ENCODE results near the gene FLNB.
"Not testable (repeated sequence)": the region's sequence is repeated elsewhere in the genome, so short reads cannot be mapped to it uniquely, and the experiment has no call there.

FLNB gene

DNA sequence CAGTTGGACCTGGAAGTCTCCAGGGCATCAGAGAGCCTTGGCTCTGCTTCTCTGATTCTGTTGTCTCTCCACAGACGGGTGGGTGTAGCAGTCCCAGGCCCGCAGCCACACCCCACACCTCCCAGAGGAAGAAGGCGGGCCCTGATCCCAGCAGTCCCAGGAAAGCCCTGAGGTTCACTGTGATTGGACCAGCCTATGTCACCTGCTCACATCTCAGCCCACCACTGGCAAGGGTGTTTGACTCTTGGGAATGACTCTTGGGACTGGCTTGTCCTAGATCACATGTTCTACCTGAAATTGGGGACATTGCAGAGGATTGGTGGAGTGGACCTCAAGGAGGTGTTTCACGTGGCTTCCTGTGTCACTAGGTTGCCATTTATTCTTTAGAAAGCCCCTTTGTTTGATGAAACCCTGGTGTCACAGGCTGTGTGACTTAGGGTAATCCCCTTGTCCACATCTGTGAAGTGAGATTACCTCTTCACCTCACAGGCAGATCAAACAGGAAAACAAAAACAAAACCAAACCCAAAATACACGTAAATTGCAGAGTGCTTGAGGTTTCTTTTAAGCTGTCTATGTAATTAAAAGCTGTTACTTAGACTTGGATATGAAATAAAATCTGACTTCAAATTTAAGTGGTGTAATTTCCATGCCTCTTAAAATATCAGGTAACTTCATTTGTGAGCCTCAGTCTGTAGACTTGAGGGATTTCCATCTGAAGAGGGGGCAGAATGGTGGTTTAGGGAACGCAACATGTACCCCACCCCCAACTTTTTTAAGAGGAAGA lies 26.7 kb downstream of the FLNB start:
- DNase-seq, result peak; percentile 75

DNA sequence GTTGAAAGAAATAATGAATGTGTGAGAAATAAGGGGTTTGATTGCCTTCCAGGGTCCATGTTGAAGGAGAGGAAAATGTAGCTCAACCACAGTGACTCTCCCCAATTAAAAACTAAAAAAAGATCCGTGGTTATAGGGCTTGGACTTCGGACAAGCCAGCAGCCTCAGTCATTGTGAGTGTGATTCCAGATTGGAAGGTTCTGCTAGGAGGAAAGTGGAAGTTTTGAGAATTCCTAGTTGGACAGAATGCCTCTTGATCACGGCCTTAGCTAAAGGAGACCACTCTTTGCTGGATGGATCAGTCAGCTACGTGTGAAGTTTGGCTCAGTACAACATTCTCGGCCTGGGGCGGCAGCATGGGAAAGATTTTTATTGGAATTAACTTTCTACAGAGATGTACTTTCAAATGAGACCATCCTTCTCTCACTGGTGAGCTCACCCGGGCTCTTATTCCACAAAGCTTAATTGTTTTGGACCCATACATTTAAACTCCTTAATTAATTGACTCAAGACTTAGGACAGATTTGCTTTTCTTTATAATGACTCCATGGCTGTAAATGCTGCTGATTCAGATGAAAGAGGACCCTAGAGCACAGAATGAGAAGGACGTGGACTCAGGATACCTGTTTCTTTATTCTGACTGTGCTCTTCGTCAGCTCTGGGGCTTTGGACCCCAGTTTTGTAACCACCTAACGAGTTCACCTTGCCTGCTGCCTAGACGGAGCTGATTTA lies 27.5 kb downstream of the FLNB start:
- DNase-seq, result no peak

DNA sequence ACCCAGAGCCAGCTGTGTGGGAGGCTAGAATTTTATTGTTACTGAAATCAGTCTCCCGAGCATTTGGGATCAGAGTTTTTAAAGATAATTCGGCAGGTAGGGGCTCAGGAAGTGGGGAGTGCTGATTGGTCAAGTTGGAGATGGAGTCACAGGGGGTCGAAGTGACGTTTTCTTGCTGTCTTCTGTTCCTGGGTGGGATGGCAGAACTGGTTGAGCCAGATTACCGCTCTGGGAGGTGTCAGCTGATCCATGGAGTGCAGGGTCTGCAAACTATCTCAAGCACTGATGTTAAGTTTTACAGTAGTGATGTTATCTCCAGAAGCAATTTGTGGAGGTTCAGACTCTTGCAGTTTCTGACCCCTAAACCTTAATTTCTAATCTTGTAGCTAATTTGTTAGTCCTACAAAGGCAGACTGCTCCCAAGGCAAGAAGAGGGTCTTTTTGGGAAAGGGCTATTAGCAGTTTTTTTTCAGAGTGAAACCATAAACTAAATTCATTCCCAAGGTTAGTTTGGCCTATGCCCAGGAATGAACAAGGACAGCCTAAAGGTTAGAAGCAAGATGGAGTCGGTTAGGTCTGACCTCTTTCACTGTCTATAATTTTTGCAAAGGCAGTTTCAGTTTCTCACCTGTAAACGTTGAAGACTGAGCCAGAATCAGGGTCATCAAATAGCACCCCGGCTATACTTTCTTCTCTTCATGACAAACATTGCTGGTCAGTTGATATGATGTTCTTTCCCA lies 28.2 kb downstream of the FLNB start:
- no peak for DNase-seq

DNA sequence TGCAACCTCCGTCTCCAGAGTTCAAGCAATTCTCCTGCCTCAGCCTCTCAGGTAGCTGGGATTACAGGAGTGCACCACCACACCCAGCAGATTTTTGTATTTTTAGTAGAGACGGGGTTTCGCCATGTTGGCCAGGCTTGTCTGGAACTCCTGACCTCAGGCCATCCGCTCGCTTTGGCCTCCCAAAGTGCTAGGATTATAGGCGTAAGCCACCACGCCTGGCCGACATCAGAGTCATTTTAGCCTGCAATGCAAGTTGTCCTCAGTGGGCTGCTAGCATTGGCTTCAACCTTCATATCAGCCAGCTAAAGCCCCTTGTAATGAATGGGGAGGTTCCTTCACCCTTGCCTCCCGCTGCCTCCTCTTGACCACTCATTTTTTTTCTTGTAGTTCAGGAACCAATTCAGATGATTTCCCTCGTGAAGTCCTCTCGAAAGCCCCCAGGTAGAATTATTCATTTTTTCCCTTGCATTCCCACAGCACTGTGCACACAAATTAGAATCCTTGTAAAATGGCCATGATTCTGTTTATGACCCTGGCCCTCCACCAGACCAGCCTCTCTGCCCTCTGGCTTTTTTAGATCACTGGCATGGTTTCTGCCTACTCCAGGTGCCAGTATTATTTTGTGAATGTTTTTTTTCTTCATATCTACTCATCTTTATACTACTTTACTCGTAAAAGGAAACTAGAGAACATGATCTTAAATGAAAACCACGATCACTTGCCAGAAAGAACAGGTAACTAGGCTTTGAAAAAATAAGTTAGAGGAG lies 29.1 kb downstream of the FLNB start:
- no peak for DNase-seq

DNA sequence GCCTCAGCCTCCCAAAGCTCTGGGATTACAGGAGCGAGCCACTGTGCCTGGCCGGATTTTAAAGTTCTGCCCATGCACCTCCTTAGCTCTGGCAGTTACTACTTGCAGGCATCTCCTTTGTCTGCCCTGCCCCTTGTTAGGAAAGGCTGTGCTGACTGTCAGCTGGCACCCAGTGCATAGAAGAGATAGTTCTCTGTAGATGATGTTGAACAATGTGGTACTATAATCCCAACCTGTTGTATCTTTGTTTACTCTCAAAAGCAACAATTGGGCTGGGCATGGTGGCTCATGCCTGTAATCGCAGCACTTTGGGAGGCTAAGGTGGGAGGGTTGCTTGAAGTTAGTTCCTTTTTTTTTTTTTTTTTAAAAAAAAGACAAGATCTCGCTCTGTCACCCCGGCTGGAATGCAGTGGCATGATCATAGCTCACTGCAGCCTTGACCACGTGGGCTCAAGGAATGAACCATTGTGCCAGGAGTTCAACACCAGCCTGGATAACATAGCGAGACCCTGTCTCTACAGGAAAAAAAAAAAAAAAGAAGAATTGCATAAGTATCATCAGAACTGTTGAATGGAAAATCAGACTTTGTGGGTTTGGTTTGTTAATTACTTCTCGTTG lies 30.6 kb downstream of the FLNB start:
- no peak for DNase-seq

DNA sequence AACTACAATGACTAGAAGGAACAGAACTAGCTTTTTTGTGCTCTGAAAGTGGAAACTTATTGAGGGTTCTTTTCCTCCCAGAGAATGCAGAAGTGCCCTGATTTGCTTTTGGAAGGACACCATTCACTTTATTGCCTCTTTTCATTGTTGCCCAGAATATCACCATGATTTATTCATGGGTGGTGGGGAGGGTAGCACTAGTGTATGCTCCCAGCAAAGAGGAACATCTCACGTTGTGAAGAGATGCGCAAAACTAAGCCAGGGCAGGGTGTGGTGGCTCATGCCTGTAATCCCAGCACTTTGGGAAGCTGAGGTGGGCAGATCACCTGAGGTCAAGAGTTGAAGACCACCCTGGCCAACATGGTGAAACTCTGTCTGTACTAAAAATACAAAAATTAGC lies 31.4 kb downstream of the FLNB start:
- no peak for DNase-seq

DNA sequence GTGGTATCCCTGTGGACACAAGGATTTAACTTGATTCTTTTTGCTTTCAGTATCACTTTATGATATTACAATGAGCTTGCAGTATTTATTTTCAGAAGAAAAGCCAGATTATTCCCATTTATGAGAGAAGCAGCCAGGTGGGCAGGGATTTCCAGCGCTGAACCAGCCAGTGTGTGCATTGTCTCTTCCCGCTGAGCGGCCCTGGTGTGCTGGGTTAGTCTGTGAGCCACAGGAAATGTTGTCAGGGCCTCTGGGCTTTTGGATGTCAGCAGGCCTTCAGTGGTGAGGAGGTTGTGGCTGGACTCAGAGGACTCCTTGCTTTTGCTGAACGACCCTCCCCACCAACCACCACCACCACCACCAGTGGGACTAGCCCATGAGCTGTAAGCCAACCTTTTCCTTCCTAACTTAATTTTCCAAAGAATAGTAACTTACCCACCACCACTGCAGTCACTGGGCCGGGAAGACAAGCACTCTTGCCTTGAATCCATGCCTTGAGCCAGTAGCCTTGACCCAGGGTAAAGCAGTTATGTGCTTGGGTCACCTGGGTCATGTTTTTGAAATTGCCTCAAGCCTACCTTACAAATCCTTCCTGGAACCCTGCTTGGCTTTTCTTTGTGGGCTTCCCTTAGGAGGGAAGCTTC lies 33.1 kb downstream of the FLNB start:
- no peak for DNase-seq

DNA sequence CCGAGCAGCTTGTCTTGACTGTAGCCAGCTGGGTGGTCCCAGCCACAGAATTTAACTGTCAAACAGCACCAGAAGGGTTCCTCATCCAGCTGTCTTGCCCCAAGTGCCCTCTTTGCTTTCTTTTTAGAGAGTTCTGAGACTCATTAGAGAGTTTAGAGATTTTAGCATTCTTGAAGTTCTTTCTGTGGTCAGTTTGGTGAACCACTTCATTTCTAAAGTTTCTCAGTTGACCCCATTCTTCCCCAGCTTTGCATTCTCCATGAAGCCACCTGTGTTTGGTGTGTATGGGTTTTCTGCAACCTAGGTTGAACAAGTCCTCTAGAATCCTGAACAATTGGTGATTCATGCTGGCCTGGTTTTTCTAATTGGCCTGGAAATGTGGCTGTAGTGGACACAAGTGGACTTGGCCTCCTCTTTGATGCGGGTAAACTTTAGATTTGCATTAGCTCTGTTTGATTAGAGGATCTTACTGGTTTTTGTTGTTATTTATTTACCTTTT lies 33.7 kb downstream of the FLNB start:
- DNase-seq, result no peak

DNA sequence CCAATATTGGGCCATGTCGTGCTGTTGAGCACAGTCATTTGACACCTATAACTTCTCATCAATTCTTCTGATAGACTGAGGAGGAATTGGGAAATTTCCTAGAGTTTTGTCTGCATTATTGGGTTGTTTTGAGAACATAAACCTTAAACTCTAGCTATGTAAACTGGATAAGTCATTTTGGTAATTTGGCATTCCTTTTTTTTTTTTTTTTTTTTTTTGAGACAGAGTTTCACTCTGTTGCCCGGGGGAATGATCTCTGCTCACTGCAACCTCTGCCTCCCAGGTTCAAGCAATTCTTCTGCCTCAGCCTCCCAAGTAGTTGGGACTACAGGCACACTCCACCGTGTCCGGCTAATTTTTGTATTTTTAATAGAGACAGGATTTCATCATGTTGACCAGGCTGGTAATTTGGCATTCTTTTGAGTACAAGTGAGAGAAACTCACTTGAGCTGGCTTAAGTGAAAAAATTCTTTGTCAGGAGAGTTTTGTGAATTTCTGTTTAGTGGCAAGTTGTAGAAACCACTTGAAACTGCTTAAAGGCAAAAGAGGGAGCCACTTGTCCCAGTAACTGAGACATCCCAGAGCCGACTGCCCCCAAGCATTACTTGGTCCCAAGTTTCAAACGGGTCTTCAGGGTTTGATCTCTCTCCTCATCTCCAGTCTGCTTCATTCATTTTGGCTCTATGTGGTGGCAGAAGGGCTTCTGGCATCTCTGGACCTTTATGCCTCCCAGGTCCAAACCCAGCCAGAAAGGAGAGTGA lies 34.9 kb downstream of the FLNB start:
- no peak for DNase-seq

DNA sequence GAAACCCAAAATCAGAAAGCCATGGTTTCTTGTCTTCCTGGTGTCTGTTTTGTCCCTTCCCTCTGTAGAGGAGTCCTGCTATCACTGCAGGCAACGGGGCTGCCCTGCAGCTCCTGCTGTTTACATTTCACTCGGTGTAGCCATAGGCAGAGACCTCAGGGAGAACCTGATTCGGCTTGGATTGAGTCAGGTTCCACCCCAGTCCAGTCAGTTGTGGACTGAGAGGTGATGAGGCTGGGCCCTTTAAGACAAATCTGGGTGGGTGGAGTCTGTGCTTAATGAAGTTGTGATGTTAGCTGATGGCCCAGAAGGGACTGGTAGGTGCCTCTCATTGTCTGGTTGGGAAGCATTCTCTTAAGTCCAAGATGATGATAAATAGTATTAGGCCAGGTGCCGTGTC lies 35.7 kb downstream of the FLNB start:
- no peak for DNase-seq

DNA sequence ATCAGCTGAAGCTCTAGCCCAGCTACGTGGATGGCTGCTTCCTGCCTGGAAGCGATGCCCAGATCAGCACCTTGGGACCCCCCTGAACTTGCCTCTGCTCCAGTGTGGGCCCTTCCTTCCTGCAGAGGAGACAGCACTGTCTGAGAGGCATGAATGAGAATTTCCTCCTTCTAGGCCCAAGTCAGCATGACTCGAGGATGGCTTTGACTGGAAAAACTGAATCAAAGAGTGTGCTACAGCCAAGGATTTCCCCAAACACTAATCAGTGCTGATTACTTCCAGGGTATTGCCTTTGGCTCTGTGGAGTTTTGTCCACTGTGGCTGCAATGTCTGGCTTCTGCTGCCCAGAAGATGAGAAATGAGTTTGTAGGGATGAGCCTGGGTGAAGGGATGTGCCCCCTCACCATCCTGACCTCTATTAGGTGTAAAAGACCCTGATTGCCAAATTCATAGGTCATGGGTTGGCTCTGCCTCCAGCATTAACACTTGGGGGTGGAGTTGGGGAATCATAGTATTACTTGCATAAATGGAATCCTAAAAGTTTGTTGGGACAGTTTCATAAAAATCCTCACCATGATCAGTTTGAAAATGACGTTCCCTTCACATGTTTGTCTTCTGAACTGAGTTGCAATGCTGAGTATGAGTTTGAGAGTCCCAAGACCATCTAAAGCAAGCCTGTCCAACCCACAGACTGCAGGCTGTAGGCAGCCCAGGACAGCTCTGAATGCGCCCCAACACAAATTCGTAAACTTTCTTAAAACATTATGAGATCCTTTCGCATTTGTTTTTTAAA lies 36.7 kb downstream of the FLNB start:
- no peak for DNase-seq

DNA sequence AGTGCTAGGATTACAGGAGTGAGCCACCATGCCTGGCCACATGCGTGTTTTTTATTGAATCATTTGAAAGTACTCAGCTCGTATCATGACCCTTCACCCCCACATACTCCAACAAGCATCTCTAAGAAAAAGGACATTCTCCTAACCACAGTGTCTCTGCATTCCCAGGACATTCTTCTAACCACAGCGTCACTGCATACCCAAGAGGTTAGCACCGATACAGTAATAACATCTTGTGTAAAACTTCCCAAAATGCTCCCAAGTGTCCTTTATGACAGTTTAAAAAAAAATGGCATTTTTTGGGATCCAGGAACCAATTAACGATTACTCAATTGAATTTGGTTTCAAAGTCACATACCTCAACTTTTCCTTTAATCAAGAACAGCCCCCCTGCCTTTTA lies 39.6 kb downstream of the FLNB start:
- no peak for DNase-seq

DNA sequence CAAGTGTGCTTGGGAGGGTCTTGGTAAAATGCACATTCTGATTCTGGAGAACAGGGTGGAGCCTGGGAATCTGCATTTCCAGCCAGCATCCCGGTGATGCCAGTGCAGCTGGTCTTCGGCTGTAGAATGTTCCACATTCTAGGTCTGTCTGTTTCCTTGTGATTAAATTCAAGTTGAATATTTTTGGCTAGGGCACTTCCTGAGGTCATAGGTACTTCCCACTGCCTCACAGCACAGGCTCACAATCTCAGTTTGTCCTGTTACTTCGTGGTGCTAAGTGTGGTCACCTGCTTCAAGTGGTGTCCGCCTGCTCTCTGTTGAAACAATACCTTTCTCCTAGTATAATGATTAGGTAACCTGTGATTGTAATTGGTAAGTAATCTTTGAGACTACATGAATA lies 40.1 kb downstream of the FLNB start:
- DNase-seq, result no peak

DNA sequence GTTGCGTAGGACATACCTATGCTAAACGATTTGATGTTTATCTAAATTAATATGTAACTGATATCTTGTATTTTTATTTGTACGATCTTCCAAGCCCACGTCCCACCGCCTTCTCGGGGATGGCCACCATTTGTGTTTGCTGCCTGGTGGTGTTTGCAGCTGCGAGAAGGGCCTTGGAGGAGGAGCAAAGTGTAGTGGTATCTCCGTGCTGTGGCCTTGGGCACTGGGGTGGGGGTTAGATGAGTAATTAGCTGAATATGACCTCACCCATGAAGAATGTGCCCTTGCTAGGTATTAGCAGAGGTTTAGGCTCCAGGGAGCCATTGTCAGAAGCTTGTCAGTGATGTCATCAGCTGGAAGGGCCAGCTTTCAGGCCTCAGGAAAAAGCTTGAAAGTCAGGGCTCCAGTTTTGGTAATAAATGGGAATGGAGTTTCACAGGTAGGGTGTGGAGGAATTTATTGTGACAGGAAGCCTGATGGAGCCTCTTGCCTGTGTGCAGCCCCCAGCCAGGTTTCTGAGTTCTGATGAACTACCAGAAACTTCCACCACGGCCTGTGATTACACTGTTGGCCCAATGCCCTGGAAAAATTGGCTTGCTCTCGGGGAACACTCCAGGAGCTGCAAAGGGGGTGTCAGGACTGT lies 41.0 kb downstream of the FLNB start:
- no peak for DNase-seq

DNA sequence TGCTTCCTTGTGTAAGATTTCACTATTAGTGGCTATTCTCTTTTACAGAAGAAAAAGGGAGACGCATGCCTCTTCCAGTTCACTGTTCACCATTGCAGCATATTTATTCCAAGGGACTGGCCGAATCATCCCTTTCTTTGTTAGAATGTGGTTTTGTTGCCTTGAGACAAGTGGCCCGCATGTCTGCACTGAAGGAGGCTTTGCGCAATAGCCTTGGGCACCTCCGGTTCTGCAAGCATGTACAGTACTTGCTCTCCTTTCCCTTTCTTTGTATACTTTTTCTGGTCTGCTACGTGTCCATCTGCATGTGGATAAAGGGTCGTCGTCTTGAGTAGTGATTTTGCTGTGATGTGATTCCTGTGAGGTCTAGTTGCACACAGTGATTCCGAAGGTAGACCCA lies 43.0 kb downstream of the FLNB start:
- DNase-seq, result no peak

DNA sequence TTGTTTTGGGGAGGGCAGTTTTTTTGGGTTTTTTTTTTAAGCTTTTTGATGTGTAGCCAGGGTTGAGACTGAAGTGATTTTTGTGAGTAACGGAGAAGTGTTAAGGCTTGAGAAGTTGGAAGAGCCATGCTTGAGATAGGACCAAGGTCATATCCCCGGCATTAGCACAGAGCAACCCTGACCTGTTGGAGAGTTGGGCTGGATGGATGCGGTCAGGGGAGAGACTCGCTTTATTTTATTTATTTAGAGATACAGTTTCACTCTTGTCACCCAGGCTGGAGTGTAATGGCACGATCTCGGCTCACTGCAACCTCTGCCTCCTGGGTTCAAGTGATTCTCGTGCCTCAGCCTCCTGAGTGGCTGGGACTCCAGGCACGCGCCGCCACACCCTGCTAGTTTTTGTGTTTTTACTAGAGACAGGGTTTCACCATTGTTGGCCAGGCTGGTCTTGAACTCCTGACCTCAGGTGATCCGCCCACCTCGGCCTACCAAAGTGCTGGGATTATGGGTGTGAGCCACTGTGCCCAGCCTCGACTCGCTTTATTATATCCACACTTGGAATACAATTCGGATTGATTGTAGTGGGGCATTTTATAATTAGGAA lies 43.5 kb downstream of the FLNB start:
- DNase-seq, result not testable (repeated sequence)

DNA sequence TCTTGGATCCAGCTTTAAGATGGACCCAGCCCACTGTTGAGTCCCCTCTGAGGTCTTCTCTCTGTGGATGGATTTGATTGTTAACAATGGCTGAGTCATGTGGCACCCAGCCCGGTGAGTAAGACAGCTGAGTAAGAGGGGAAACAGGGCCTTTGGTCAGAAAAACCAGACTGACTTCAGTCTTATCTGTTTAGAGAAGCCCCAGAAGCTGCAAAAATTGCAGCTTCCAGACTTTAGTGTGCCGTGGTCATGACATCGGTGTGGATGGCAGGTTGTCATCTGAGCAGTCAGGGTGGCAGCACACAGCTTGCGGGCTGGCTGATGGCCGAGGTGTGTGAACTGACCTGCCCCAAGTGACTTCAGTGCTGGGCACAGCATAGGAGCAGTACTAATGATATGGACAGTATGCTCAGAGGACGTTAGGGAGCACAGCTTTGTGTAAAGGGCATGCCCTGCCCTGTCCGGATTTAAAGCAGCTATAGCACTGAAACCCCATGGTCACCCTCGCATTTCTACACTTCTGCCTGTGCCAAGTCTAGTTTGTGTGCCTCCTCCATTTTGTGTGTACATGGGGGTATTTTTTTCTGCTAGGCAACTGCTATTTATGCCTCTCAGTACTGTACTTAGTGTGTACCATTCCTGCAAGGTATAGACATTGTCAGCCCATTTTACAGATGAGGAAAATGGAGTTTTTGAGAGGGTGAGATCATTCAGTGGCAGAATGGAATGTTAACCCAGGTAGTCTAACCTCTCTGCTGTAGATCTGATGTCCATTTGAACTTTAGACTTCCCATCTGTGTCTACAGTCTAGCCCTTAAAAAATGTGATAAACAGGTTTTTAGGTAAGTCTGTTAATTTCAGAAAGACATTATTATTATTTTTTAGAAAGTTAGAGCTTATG lies 44.4 kb downstream of the FLNB start:
- DNase-seq, result no peak

DNA sequence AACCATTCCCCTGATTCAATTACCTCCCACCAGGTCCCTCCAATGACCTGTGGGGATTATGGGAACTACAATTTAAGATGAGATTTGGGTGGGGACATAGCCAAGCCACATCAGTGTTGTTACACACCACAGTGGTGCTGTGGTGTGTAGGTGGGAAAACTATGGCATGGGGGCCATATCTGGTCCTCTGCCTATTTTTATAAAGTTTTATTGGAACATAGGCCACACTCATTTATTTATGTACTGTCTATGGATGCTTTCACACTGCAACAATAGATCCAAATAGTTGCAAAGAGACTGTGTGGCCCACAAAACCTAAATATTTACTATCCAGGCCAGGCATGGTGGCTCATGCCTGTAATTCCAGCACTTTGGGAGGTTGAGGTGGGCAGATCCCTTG lies 46.4 kb downstream of the FLNB start:
- DNase-seq, result no peak
